ENCODE measurements around the gene CNOT11. TPM values are rescaled to one million over a fixed set of nuclear protein-coding genes. Genes with fewer than 3 reads are reported as not detected.
"Not testable (repeated sequence)": the region's sequence is repeated elsewhere in the genome, so short reads cannot be mapped to it uniquely, and the experiment has no call there.

The CNOT11 gene
- total RNA-seq (2014; rRNA removed), result 46.9 and 53.1 TPM in 2 replicates
- 18.5 TPM for polyA plus RNA-seq (2012)

GRCh38 chr2:101252408-101253012 is at the start of gene CNOT11:
TSS of gene CNOT11 (plus strand) at chr2:101252886. CDS start at chr2:101252965, 79 bp downstream.
- peak; percentile 98 for DNase-seq (ENCODE audit: low read depth)

GRCh38 chr2:101204400-101205115 is 48.1 kb upstream of the CNOT11 start:
- no peak for DNase-seq (ENCODE audit: low read depth)

- DNase-seq (ENCODE audit: low read depth), result peak; percentile 89
Observed at GRCh38 chr2:101205521-101206479, 46.9 kb upstream of the CNOT11 start.

GRCh38 chr2:101208830-101209229 is 43.9 kb upstream of the CNOT11 start:
- DNase-seq (ENCODE audit: low read depth), result no peak

- DNase-seq (ENCODE audit: low read depth), result no peak
Observed at GRCh38 chr2:101219246-101219645, 33.4 kb upstream of the CNOT11 start.

GRCh38 chr2:101220091-101220490 is 32.6 kb upstream of the CNOT11 start:
- not testable (repeated sequence) for DNase-seq (ENCODE audit: low read depth)

- peak; percentile 51 for DNase-seq (ENCODE audit: low read depth)
Observed at GRCh38 chr2:101223814-101224231, 28.9 kb upstream of the CNOT11 start.

- no peak for DNase-seq (ENCODE audit: low read depth)
Observed at GRCh38 chr2:101230541-101231001, 22.1 kb upstream of the CNOT11 start.

- DNase-seq (ENCODE audit: low read depth), result no peak
Observed at GRCh38 chr2:101231240-101231639, 21.4 kb upstream of the CNOT11 start.

GRCh38 chr2:101231937-101232730 is 20.6 kb upstream of the CNOT11 start:
- no peak for DNase-seq (ENCODE audit: low read depth)

GRCh38 chr2:101232770-101233169 is 19.9 kb upstream of the CNOT11 start:
- no peak for DNase-seq (ENCODE audit: low read depth)

- no peak for DNase-seq (ENCODE audit: low read depth)
Observed at GRCh38 chr2:101234169-101234938, 18.3 kb upstream of the CNOT11 start.

- not testable (repeated sequence) for DNase-seq (ENCODE audit: low read depth)
Observed at GRCh38 chr2:101235956-101236355, 16.7 kb upstream of the CNOT11 start.

- DNase-seq (ENCODE audit: low read depth), result not testable (repeated sequence)
Observed at GRCh38 chr2:101237944-101238343, 14.7 kb upstream of the CNOT11 start.

- DNase-seq (ENCODE audit: low read depth), result no peak
Observed at GRCh38 chr2:101238930-101239759, 13.5 kb upstream of the CNOT11 start.

- not testable (repeated sequence) for DNase-seq (ENCODE audit: low read depth)
Observed at GRCh38 chr2:101239760-101240118, 12.9 kb upstream of the CNOT11 start.

GRCh38 chr2:101240694-101241093 is 12.0 kb upstream of the CNOT11 start:
- peak; percentile 25 for DNase-seq (ENCODE audit: low read depth)

GRCh38 chr2:101241158-101241557 is 11.5 kb upstream of the CNOT11 start:
- DNase-seq (ENCODE audit: low read depth), result no peak

- DNase-seq (ENCODE audit: low read depth), result not testable (repeated sequence)
Observed at GRCh38 chr2:101244373-101244772, 8.3 kb upstream of the CNOT11 start.
